HCT116 (cell line): ENCODE data around the gene CCDC88C. TPM values are rescaled to one million over a fixed set of nuclear protein-coding genes. Genes with fewer than 3 reads are reported as not detected.

Experiments used
- ATAC-seq: fragments of 200-7000 bp; cut with Tn5 transposase; 2 replicates; pipeline ENCODE4 v1.9.1; 2020; ENCODE audit warnings: mild to moderate bottlenecking, moderate library complexity
- BruUV-seq: library from RNA; stranded (reverse); fragments of 400-500 nt; replicated peaks from 2 replicates; lab custom pipeline; 2021; lab: Mats Ljungman, UMichigan
- CTCF ChIA-PET: fragments of 300-600 bp; sonication (Branson Sonifier 250); formaldehyde crosslinking; loops from one replicate; lab custom pipeline; 2021; ENCODE audit warnings: antibody characterized with exemption; lab: Charles Lee
- POLR2A ChIA-PET: fragments of 300-600, 350-600 bp; sonication (Branson Sonifier 250); formaldehyde crosslinking; loops from one replicate; lab custom pipeline; 2021; ENCODE audit warnings: antibody characterized with exemption; lab: Charles Lee
- RAD21 ChIA-PET, 2 experiments: fragments of 300-600 bp; sonication (Branson Sonifier 250); formaldehyde crosslinking; loops; one replicate each; lab custom pipeline; 2023; ENCODE audit warnings: low total read pairs in 2 of 2; ENCODE audit not compliant: uncharacterized antibody in 2 of 2, unreplicated experiment in 2 of 2, low non-redundant PET in 1 of 2; lab: Charles Lee
- DNase-seq: peaks from one replicate; pipeline ENCODE4 v3.0.0-alpha.2; 2010; ENCODE audit warnings: low read depth, low spot score
- H2AFZ ChIP-seq: fragments of 200-600 bp; shearing (Covaris generic), sonication (generic); 2 replicates; pipeline ENCODE4 v1.6.1; 2017; ENCODE audit warnings: low read depth, mixed run types, mixed read lengths, antibody characterized with exemption, low read length; ENCODE audit not compliant: poor library complexity, severe bottlenecking
- H3K27ac ChIP-seq: 2 replicates; pipeline ENCODE4 v1.5.1; 2012; ENCODE audit warnings: low read depth, low read length
- H3K27me3 ChIP-seq: fragments of 200-600 bp; sonication (generic); 2 replicates; pipeline ENCODE4 v1.6.1; 2016; ENCODE audit warnings: mixed run types, low read length, mixed read lengths; ENCODE audit not compliant: insufficient read depth
- H3K36me3 ChIP-seq, 2 experiments: fragments of 200-500 bp in 1 of 2; fragments of 200-600 bp in 1 of 2; sonication (Bioruptor generic) in 1 of 2; sonication (generic) in 1 of 2; 2 replicates each; pipeline versions ENCODE4 v1.5.1 to v1.6.1; 2014 to 2016; ENCODE audit warnings: low read length in 2 of 2, inconsistent platforms in 1 of 2, mixed read lengths in 1 of 2, mixed run types in 1 of 2; ENCODE audit not compliant: insufficient read depth in 2 of 2, control insufficient read depth in 1 of 2
- H3K4me1 ChIP-seq, 2 experiments: fragments of 200-600 bp in 1 of 2; sonication (generic) in 1 of 2; 2 replicates each; pipeline versions ENCODE4 v1.5.1 to v1.6.1; 2012 to 2017; ENCODE audit warnings: low read length in 2 of 2, inconsistent platforms in 1 of 2, mild to moderate bottlenecking in 1 of 2, mixed read lengths in 1 of 2, mixed run types in 1 of 2, moderate library complexity in 1 of 2; ENCODE audit not compliant: insufficient read depth in 2 of 2, control insufficient read depth in 1 of 2
- H3K4me2 ChIP-seq: fragments of 200-600 bp; sonication (generic); 2 replicates; pipeline ENCODE4 v1.6.1; 2017; ENCODE audit warnings: mixed run types, low read length, mixed read lengths
- H3K4me3 ChIP-seq, 2 experiments: fragments of 200-600 bp in 1 of 2; sonication (generic) in 1 of 2; replicated peaks in 1 of 2; 2 replicates each; pipeline ENCODE4 v1.5.1; 2011 to 2016; ENCODE audit warnings: low read length in 2 of 2, control low read depth in 1 of 2, low read depth in 1 of 2, mild to moderate bottlenecking in 1 of 2, mixed read lengths in 1 of 2, mixed run types in 1 of 2
- H3K79me2 ChIP-seq: fragments of 200-600 bp; sonication (generic); 2 replicates; pipeline ENCODE4 v1.6.1; 2017; ENCODE audit warnings: mild to moderate bottlenecking, mixed run types, low read length, moderate library complexity, mixed read lengths; ENCODE audit not compliant: insufficient read depth
- H3K9ac ChIP-seq: fragments of 200-600 bp; sonication (generic); 2 replicates; pipeline ENCODE4 v1.6.1; 2016; ENCODE audit warnings: low read length, mixed read lengths
- H3K9me2 ChIP-seq: fragments of 200-600 bp; sonication (generic), shearing (Covaris generic); 2 replicates; pipeline ENCODE4 v1.6.1; 2017; ENCODE audit warnings: mixed run types, mild to moderate bottlenecking, moderate library complexity; ENCODE audit not compliant: insufficient read depth
- H3K9me3 ChIP-seq, 2 experiments: fragments of 200-500 bp in 1 of 2; fragments of 200-600 bp in 1 of 2; sonication (Bioruptor generic) in 1 of 2; sonication (generic) in 1 of 2; 2 replicates each; pipeline ENCODE4 v1.6.1; 2014 to 2017; ENCODE audit warnings: low read length in 2 of 2, mixed read lengths in 2 of 2, inconsistent platforms in 1 of 2, low read depth in 1 of 2, mild to moderate bottlenecking in 1 of 2, mixed run types in 1 of 2, moderate library complexity in 1 of 2; ENCODE audit not compliant: control insufficient read depth in 1 of 2, insufficient read depth in 1 of 2
- H4K20me1 ChIP-seq: fragments of 200-600 bp; sonication (generic), shearing (Covaris generic); 2 replicates; pipeline ENCODE4 v1.6.1; 2017; ENCODE audit warnings: mixed run types, mild to moderate bottlenecking, moderate library complexity; ENCODE audit not compliant: insufficient read depth
- CBX3 ChIP-seq: IDR thresholded peaks from 2 replicates; pipeline ENCODE4 v1.6.1; 2012; ENCODE audit warnings: low read depth
- CEBPB ChIP-seq: IDR thresholded peaks from 2 replicates; pipeline ENCODE4 v1.6.1; 2012; ENCODE audit warnings: low read depth
- CTCF ChIP-seq, 3 experiments: fragments of 200-600 bp in 1 of 3; sonication (generic) in 1 of 3; IDR thresholded peaks in 2 of 3; conservative IDR thresholded peaks in 1 of 3; 2 replicates each; pipeline ENCODE4 v1.5.1; 2012 to 2017; ENCODE audit warnings: low read depth in 2 of 3, low read length in 2 of 3, antibody characterized with exemption in 1 of 3, borderline replicate concordance in 1 of 3, control low read depth in 1 of 3, mild to moderate bottlenecking in 1 of 3, mixed read lengths in 1 of 3, mixed run types in 1 of 3, moderate library complexity in 1 of 3; ENCODE audit not compliant: insufficient read depth in 1 of 3
- EGR1 ChIP-seq: IDR thresholded peaks from 2 replicates; pipeline ENCODE4 v1.6.1; 2012; ENCODE audit warnings: low read depth
- JUND ChIP-seq: IDR thresholded peaks from 2 replicates; pipeline ENCODE4 v1.6.1; 2012
- MAX ChIP-seq: IDR thresholded peaks from 2 replicates; pipeline ENCODE4 v1.6.1; 2012
- RAD21 ChIP-seq: IDR thresholded peaks from 2 replicates; pipeline ENCODE4 v1.6.1; 2012; ENCODE audit warnings: low read depth, mild to moderate bottlenecking
- SIN3A ChIP-seq: IDR thresholded peaks from 2 replicates; pipeline ENCODE4 v1.6.1; 2012; ENCODE audit warnings: low read depth
- ZFX ChIP-seq: fragments of 450-650 bp; IDR thresholded peaks from 2 replicates; pipeline ENCODE4 v1.6.1; 2017
- ZNF274 ChIP-seq: fragments of 200-500 bp; sonication (Bioruptor generic); IDR thresholded peaks from 2 replicates; pipeline ENCODE4 v1.6.1; 2014; ENCODE audit warnings: mild to moderate bottlenecking, low read depth, low read length, inconsistent platforms
- intact Hi-C: fragments of 100-400 bp; cut with micrococcal nuclease; formaldehyde crosslinking; loops from 2 replicates; pipeline ENCODE4 v1.10.0; 2022
- total RNA-seq: library from RNA; stranded (reverse); gene quantifications from one replicate; pipeline ENCODE4 v1.2.1, GENCODE V29; 2021; ENCODE audit not compliant: unreplicated experiment
- TF ChIP-seq, protein P1 (sequence below): IDR thresholded peaks from 2 replicates; pipeline ENCODE4 v1.6.1; 2012; ENCODE audit warnings: low read depth

The CCDC88C gene
- total RNA-seq, 1 experiment from 2014 or later, result 20.8 TPM

DNA sequence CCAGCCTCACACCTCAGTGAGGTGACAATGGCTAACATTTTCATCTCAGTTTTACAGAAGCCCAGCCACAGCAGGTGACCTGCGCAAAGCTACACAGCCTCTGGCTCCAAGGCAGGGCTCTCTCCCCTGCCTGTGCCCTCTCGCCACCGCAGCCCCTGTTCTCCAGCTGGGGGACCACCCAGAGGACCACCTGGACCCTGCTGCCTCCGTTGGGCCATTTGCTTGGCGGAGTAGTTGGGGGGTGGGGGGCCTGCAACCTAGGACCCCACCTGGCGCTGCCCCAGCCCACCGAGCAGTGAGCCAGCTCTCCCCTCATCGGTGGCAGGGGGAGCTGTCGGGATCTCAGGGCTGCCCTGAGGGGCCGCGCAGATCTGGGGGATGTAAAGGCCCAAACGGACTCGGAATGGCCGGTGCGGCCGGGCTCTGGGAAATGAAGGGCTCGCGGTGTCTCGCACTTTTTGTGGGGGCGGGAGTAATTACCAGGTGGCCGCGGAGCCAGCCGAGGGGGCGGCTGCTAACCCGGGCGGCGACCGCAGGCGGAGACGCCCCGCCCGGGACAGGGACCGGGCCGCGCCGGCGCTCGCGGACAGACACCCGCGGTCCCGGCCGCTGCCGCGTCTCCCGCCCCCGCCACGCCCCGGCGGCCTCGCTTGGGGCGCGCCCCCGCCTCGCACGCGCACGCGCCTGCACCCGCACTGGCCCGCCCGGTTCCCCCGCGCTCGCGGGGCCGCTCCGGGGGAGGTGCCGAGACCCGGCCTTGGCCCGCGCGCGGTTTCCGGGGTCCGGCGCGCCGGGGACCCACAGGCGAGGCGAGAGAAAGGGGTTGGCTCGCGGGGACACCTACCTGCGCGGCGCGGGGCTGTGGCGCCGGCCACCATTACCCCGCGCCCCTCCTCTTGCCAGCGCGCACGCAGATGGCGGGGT, 164.5 kb downstream of the CCDC88C start:
- no peaks in the 10 kb centered on the region for H3K27me3 ChIP-seq
- POLR2A ChIA-PET, result interaction anchor here (0.5 kb wide), 1 partner anchor 50 kb away, joined by 6 read pairs; no protein-coding TSS in a partner anchor
- H3K4me2 ChIP-seq, result peak overlapping the region; percentile 61
- no peaks in the 10 kb centered on the region for H3K36me3 ChIP-seq
- TF ChIP-seq, protein P1, sequence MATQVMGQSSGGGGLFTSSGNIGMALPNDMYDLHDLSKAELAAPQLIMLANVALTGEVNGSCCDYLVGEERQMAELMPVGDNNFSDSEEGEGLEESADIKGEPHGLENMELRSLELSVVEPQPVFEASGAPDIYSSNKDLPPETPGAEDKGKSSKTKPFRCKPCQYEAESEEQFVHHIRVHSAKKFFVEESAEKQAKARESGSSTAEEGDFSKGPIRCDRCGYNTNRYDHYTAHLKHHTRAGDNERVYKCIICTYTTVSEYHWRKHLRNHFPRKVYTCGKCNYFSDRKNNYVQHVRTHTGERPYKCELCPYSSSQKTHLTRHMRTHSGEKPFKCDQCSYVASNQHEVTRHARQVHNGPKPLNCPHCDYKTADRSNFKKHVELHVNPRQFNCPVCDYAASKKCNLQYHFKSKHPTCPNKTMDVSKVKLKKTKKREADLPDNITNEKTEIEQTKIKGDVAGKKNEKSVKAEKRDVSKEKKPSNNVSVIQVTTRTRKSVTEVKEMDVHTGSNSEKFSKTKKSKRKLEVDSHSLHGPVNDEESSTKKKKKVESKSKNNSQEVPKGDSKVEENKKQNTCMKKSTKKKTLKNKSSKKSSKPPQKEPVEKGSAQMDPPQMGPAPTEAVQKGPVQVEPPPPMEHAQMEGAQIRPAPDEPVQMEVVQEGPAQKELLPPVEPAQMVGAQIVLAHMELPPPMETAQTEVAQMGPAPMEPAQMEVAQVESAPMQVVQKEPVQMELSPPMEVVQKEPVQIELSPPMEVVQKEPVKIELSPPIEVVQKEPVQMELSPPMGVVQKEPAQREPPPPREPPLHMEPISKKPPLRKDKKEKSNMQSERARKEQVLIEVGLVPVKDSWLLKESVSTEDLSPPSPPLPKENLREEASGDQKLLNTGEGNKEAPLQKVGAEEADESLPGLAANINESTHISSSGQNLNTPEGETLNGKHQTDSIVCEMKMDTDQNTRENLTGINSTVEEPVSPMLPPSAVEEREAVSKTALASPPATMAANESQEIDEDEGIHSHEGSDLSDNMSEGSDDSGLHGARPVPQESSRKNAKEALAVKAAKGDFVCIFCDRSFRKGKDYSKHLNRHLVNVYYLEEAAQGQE, result no peak
- TF ChIP-seq SIN3A (no peak), ZFX (no peak), RAD21 (no peak), CTCF (IDR thresholded peaks at IDR 0.05 in 2 of 3, conservative IDR thresholded peaks at IDR 0.05 in 1 of 3; ENCODE audit: borderline replicate concordance in 1 of 3, insufficient read depth in 1 of 3, low read depth in 2 of 3, low read length in 2 of 3) (no peak), EGR1 (no peak), CBX3 (no peak), MAX (no peak), CEBPB (no peak), JUND (no peak), ZNF274 (no peak)
- TF ChIP-seq, all 23 proteins: peak for 0
- intact Hi-C loops, result no loop called here
- Histone ChIP-seq H4K20me1 (no peaks in the 10 kb centered on the region), H3K79me2 (no peaks in the 10 kb centered on the region), H3K9me2 (no peaks in the 10 kb centered on the region), H3K27ac (no peak overlapping the region; the same call in 1 of the 2 replicates), H3K4me1 (peaks cover 5 to 6% of the 10 kb centered on the region in 2 experiments; a peak in 2 of 4 replicates), H3K9me3 (no peaks in the 10 kb centered on the region), H2AFZ (peak overlapping the region; percentile 48), H3K4me3 (0 out of 4 replicates have a peak overlapping the region, but pooled peaks of 1 of the 2 experiments have one; percentile 16), H3K9ac (no peak overlapping the region)
- CTCF ChIA-PET, result no interaction called here
- ATAC-seq (peak; percentile 68), DNase-seq (no peak)
- no TSS peak for BruUV-seq
- RAD21 ChIA-PET, result no interaction called here
